Stimulated activated CD8-positive, alpha-beta memory T cell treated with anti-CD3 and anti-CD28 coated beads, Interleukin-7, amount 100 ng/mL, for 1 hour (primary cell): Measurements from ENCODE around the gene TAF4B.

Experiments
- DNase-seq, 2 donors: peaks; one replicate each; pipeline ENCODE4 v3.0.0-alpha.2; 2020; ENCODE audit warnings: low read depth in 2 of 2

The TAF4B gene

GRCh38 chr18:26304511-26304910 lies 78.3 kb downstream of the TAF4B start:
- DNase-seq: no peak

GRCh38 chr18:26307161-26307773 lies 81.0 kb downstream of the TAF4B start:
- DNase-seq: no peak

GRCh38 chr18:26309281-26309680 lies 83.0 kb downstream of the TAF4B start:
- no peak for DNase-seq

GRCh38 chr18:26312199-26312598 lies 86.0 kb downstream of the TAF4B start:
- no peak for DNase-seq

- DNase-seq: no peak
Observed at GRCh38 chr18:26317398-26317797, 91.2 kb downstream of the TAF4B start.

GRCh38 chr18:26320686-26321085 lies 94.4 kb downstream of the TAF4B start:
- DNase-seq: no peak

GRCh38 chr18:26322890-26323653 lies 96.8 kb downstream of the TAF4B start:
- no peak for DNase-seq

GRCh38 chr18:26325771-26326170 lies 99.5 kb downstream of the TAF4B start:
- no peak for DNase-seq

GRCh38 chr18:26327062-26327461 lies 100.8 kb downstream of the TAF4B start:
- no peak for DNase-seq

GRCh38 chr18:26332991-26333390 lies 106.7 kb downstream of the TAF4B start:
- DNase-seq: no peak

GRCh38 chr18:26335156-26335555 lies 108.9 kb downstream of the TAF4B start:
- DNase-seq: no peak

GRCh38 chr18:26335571-26336487 lies 109.6 kb downstream of the TAF4B start:
- DNase-seq: no peak

- DNase-seq: no peak
Observed at GRCh38 chr18:26336572-26336971, 110.3 kb downstream of the TAF4B start.

- no peak for DNase-seq
Observed at GRCh38 chr18:26342646-26343045, 116.4 kb downstream of the TAF4B start.

- DNase-seq: no peak
Observed at GRCh38 chr18:26350961-26351360, 124.7 kb downstream of the TAF4B start.

GRCh38 chr18:26356045-26356785 lies 130.0 kb downstream of the TAF4B start:
- DNase-seq: no peak

GRCh38 chr18:26357960-26358359 lies 131.7 kb downstream of the TAF4B start:
- no peak for DNase-seq

GRCh38 chr18:26362021-26362420 lies 135.8 kb downstream of the TAF4B start:
- no peak for DNase-seq

GRCh38 chr18:26367425-26367824 lies 141.2 kb downstream of the TAF4B start:
- DNase-seq: no peak

- no peak for DNase-seq
Observed at GRCh38 chr18:26370037-26370436, 143.8 kb downstream of the TAF4B start.

GRCh38 chr18:26376105-26376504 lies 149.9 kb downstream of the TAF4B start:
- DNase-seq: no peak

- no peak for DNase-seq
Observed at GRCh38 chr18:26378701-26379100, 152.5 kb downstream of the TAF4B start.
